Osteoblast (primary cell): ENCODE measurements around the gene OPCML. TPM values are rescaled to one million over a fixed set of nuclear protein-coding genes. Genes with fewer than 3 reads are reported as not detected.

Experiments used
- DNase-seq: peaks from one replicate; pipeline ENCODE4 v3.0.0; 2011; ENCODE audit warnings: low spot score, mixed read lengths; ENCODE audit not compliant: insufficient read length; ENCODE audit errors: missing footprints
- H2AFZ ChIP-seq: 2 replicates; pipeline ENCODE4 v1.6.0; 2011; ENCODE audit warnings: mild to moderate bottlenecking, low read length
- H3K27ac ChIP-seq: 2 replicates; pipeline ENCODE4 v1.5.1; 2011; ENCODE audit warnings: mild to moderate bottlenecking, low read depth, low read length, moderate library complexity
- H3K27me3 ChIP-seq: 2 replicates; pipeline ENCODE4 v1.6.0; 2012; ENCODE audit warnings: mild to moderate bottlenecking, control low read depth, inconsistent platforms, low read length, moderate library complexity; ENCODE audit not compliant: insufficient read depth
- H3K36me3 ChIP-seq: 2 replicates; pipeline ENCODE4 v1.5.1; 2011; ENCODE audit warnings: mild to moderate bottlenecking, low read length, control low read depth, moderate library complexity; ENCODE audit not compliant: insufficient read depth
- H3K4me1 ChIP-seq: 2 replicates; pipeline ENCODE4 v1.5.1; 2011; ENCODE audit warnings: mild to moderate bottlenecking, low read length, control low read depth, moderate library complexity; ENCODE audit not compliant: insufficient read depth
- H3K4me2 ChIP-seq: 2 replicates; pipeline ENCODE4 v1.6.0; 2011; ENCODE audit warnings: mild to moderate bottlenecking, low read length; ENCODE audit not compliant: insufficient read depth
- H3K4me3 ChIP-seq: fragments of 200-600 bp; sonication (generic); 3 replicates; pipeline ENCODE4 v1.5.1; 2012; ENCODE audit warnings: mild to moderate bottlenecking, low read length, inconsistent platforms; ENCODE audit not compliant: insufficient read depth
- H3K79me2 ChIP-seq: 2 replicates; pipeline ENCODE4 v1.6.0; 2012; ENCODE audit warnings: mild to moderate bottlenecking, low read length, control low read depth, inconsistent platforms; ENCODE audit not compliant: insufficient read depth
- H3K9me3 ChIP-seq: 2 replicates; pipeline ENCODE4 v1.5.1; 2011; ENCODE audit warnings: low read depth, low read length, control low read depth
- H4K20me1 ChIP-seq: 2 replicates; pipeline ENCODE4 v1.6.0; 2012; ENCODE audit warnings: mild to moderate bottlenecking, low read length, control low read depth; ENCODE audit not compliant: insufficient read depth
- CTCF ChIP-seq: IDR thresholded peaks from 2 replicates; pipeline ENCODE4 v1.5.1; 2011; ENCODE audit warnings: mild to moderate bottlenecking, low read depth, low read length, moderate library complexity; ENCODE audit errors: extremely low read depth
- total RNA-seq: library from RNA; depleted of rRNA; stranded (reverse); fragments of >200 nt; gene quantifications from 2 replicates; pipeline ENCODE4 v1.2.3, GENCODE V29; 2012

OPCML gene
- total RNA-seq, 1 donor: 0.36 TPM

GRCh38 chr11:133362916-133363315, 169.4 kb downstream of the OPCML start:
- no peak overlapping the region for H3K27ac ChIP-seq
- no peak overlapping the region for H3K4me2 ChIP-seq
- H3K4me1 ChIP-seq: no peaks in the 10 kb centered on the region
- H3K4me3 ChIP-seq: no peak overlapping the region
- no peaks in the 10 kb centered on the region for H3K79me2 ChIP-seq
- TF ChIP-seq CTCF: no peak
- H4K20me1 ChIP-seq: no peaks in the 10 kb centered on the region
- H2AFZ ChIP-seq: no peak overlapping the region
- peaks cover 11% of the 10 kb centered on the region for H3K9me3 ChIP-seq
- H3K27me3 ChIP-seq: no peaks in the 10 kb centered on the region
- no peak for DNase-seq
- no peaks in the 10 kb centered on the region for H3K36me3 ChIP-seq

- H3K9me3 ChIP-seq: peaks cover 10% of the 10 kb centered on the region
- no peaks in the 10 kb centered on the region for H3K27me3 ChIP-seq
These were observed 170.1 kb downstream of the OPCML start for GRCh38 chr11:133362156-133362555.

DNA sequence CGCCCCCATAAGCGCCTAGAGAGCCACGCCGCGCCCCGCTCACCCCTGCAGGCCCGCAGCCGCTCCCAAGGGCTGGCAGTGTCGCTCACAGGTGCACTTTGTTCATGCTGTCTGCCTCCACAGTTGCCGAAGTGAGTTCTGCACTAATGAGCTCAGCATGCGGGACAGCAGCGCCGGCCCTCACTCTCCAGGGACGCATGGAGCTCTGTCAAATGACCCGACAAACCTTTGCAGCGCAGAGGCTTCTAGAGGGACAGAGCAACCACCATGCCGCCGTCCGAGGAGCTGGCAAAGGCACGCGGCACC, 170.7 kb downstream of the OPCML start:
- Histone ChIP-seq H3K27me3 (no peaks in the 10 kb centered on the region), H2AFZ (no peak overlapping the region), H3K27ac (no peak overlapping the region), H3K4me1 (no peaks in the 10 kb centered on the region), H3K4me2 (no peak overlapping the region), H3K79me2 (no peaks in the 10 kb centered on the region), H3K9me3 (peaks cover 10% of the 10 kb centered on the region), H3K36me3 (no peaks in the 10 kb centered on the region), H3K4me3 (no peak overlapping the region), H4K20me1 (no peaks in the 10 kb centered on the region)
- no peak for DNase-seq
- no peak for TF ChIP-seq CTCF

More at GRCh38 chr11:133362156-133362555, 170.1 kb downstream of the OPCML start:
- Histone ChIP-seq H2AFZ (no peak overlapping the region), H3K36me3 (no peaks in the 10 kb centered on the region), H3K4me1 (no peaks in the 10 kb centered on the region), H4K20me1 (no peaks in the 10 kb centered on the region), H3K4me2 (no peak overlapping the region), H3K79me2 (no peaks in the 10 kb centered on the region), H3K4me3 (no peak overlapping the region), H3K27ac (no peak overlapping the region)
- no peak for TF ChIP-seq CTCF
- no peak for DNase-seq

- no peak overlapping the region for H3K4me2 ChIP-seq
- H3K79me2 ChIP-seq: no peaks in the 10 kb centered on the region
- DNase-seq: no peak
- no peaks in the 10 kb centered on the region for H3K27me3 ChIP-seq
- no peak for TF ChIP-seq CTCF
- no peaks in the 10 kb centered on the region for H3K36me3 ChIP-seq
- H3K4me3 ChIP-seq: no peak overlapping the region
- no peak overlapping the region for H3K27ac ChIP-seq
- no peaks in the 10 kb centered on the region for H3K4me1 ChIP-seq
- peaks cover 10% of the 10 kb centered on the region for H3K9me3 ChIP-seq
- no peak overlapping the region for H2AFZ ChIP-seq
- no peaks in the 10 kb centered on the region for H4K20me1 ChIP-seq
These were observed 171.2 kb downstream of the OPCML start for GRCh38 chr11:133360860-133361688.
